K562 (cell line): Measurements from ENCODE around the gene TMEM209. TPM values are rescaled to one million over a fixed set of nuclear protein-coding genes. Genes with fewer than 3 reads are reported as not detected.
A peak's percentile ranks its signal among the peaks of the same experiment; 100 is the strongest.

Experiments
- BRF1 ChIP-seq: IDR thresholded peaks from 3 replicates; pipeline ENCODE4 v1.6.1; 2011; ENCODE audit warnings: borderline replicate concordance, mild to moderate bottlenecking; ENCODE audit not compliant: insufficient read length; ENCODE audit errors: extremely low read depth
- CREB3L1 ChIP-seq: fragments of 450-650 bp; IDR thresholded peaks from 2 replicates; pipeline ENCODE4 v1.6.1; 2014; ENCODE audit warnings: low read depth, mild to moderate bottlenecking, moderate library complexity, borderline replicate concordance
- EP400 ChIP-seq: fragments of 450-650 bp; IDR thresholded peaks from 2 replicates; pipeline ENCODE4 v1.6.1; 2017; ENCODE audit warnings: antibody characterized with exemption, mild to moderate bottlenecking, moderate library complexity
- GATAD2B ChIP-seq: fragments of 450-650 bp; IDR thresholded peaks from 2 replicates; pipeline ENCODE4 v1.6.1; 2017; ENCODE audit warnings: mild to moderate bottlenecking, borderline replicate concordance
- IFI16 ChIP-seq: fragments of 250-450 bp; sonication (Bioruptor Pico); IDR thresholded peaks from 2 replicates; pipeline ENCODE4 v2.1.2; 2022; ENCODE audit warnings: mild to moderate bottlenecking, inconsistent platforms
- MAFF ChIP-seq: IDR thresholded peaks from 2 replicates; pipeline ENCODE4 v1.6.1; 2012; ENCODE audit warnings: low read length, improper control_type of control experiment
- MBD2 ChIP-seq: sonication (generic); IDR thresholded peaks from 2 replicates; pipeline ENCODE4 v1.6.1; 2016; ENCODE audit warnings: low read depth, borderline replicate concordance
- MYC ChIP-seq, 2 experiments: fragments of 250-450 bp in 1 of 2; sonication (Bioruptor Pico) in 1 of 2; IDR thresholded peaks; 2 replicates each; pipeline versions ENCODE4 v1.5.1 to v1.6.1; 2012 to 2021; ENCODE audit warnings: low read depth in 2 of 2, borderline replicate concordance in 1 of 2, improper control_type of control experiment in 1 of 2, low read length in 1 of 2, mild to moderate bottlenecking in 1 of 2, moderate library complexity in 1 of 2
- NBN ChIP-seq: fragments of 450-650 bp; IDR thresholded peaks from 2 replicates; pipeline ENCODE4 v1.6.1; 2016; ENCODE audit warnings: low read depth, mild to moderate bottlenecking
- PHB2 ChIP-seq: fragments of 450-650 bp; IDR thresholded peaks from 2 replicates; pipeline ENCODE4 v1.6.1; 2017; ENCODE audit warnings: low read depth
- RAD51 ChIP-seq: fragments of 450-650 bp; IDR thresholded peaks from 2 replicates; pipeline ENCODE4 v1.7.1; 2016; ENCODE audit warnings: low read depth, mild to moderate bottlenecking, borderline replicate concordance
- SIRT6 ChIP-seq: IDR thresholded peaks from one replicate; pipeline ENCODE4 v1.6.1; 2012; ENCODE audit warnings: low read depth, mild to moderate bottlenecking, control low read depth, inconsistent platforms, low read length, moderate library complexity
- SIX5 ChIP-seq, 2 experiments: IDR thresholded peaks; 2 replicates each; pipeline ENCODE4 v1.6.1; 2011; ENCODE audit warnings: low read length in 2 of 2, borderline replicate concordance in 1 of 2, low read depth in 1 of 2, mild to moderate bottlenecking in 1 of 2, moderate library complexity in 1 of 2; ENCODE audit not compliant: insufficient read depth in 1 of 2
- SUPT5H ChIP-seq: fragments of 450-650 bp; IDR thresholded peaks from 2 replicates; pipeline ENCODE4 v1.6.1; 2016
- TCFL5 ChIP-seq: fragments of 250-450 bp; sonication (Bioruptor Pico); conservative IDR thresholded peaks from 2 replicates; pipeline ENCODE4 v1.6.1; 2021; ENCODE audit warnings: mild to moderate bottlenecking, moderate library complexity, matching md5 sums
- ZBTB26 ChIP-seq: fragments of 450-650 bp; formaldehyde crosslinking; IDR thresholded peaks from 2 replicates; pipeline ENCODE4 v1.4.0; 2022; ENCODE audit warnings: missing genetic modification characterization
- ZBTB9 ChIP-seq: fragments of 450-650 bp; formaldehyde crosslinking; IDR thresholded peaks from 2 replicates; pipeline ENCODE4 v1.4.0; 2020; ENCODE audit warnings: mild to moderate bottlenecking, moderate library complexity
- ZNF347 ChIP-seq: fragments of 450-650 bp; formaldehyde crosslinking; IDR thresholded peaks from 2 replicates; pipeline ENCODE4 v1.4.0; 2020; ENCODE audit warnings: low read depth, mild to moderate bottlenecking, moderate library complexity
- ZNF589 ChIP-seq: fragments of 200-800 bp; sonication (Bioruptor generic); IDR thresholded peaks from 2 replicates; pipeline ENCODE4 v1.6.1; 2016; ENCODE audit warnings: low read depth, missing genetic modification characterization, missing compliant biosample characterization
- ZSCAN29 ChIP-seq: fragments of 450-650 bp; IDR thresholded peaks from 2 replicates; pipeline ENCODE4 v1.6.1; 2017
- polyA plus RNA-seq, 8 experiments: library from polyadenylated mRNA; depleted of rRNA in 4 of 8; stranded (reverse) in 5 of 8; unstranded in 3 of 8; fragments of >200 nt; fragmentation: Nextera tagmentation in 2 of 8; fragmentation: Illumina TruSeq in 1 of 8; extraction: Ambion mirVana in 2 of 8; extraction: Trizol in 1 of 8; gene quantifications; 2 replicates each; pipeline versions ENCODE4 v1.2.1 to v1.2.3, GENCODE V29; 2011 to 2014; ENCODE audit warnings: inconsistent platforms in 1 of 8, missing spikeins in 1 of 8
- total RNA-seq, 7 experiments: library from RNA; depleted of rRNA in 6 of 7; stranded (reverse); fragments of >200 nt in 6 of 7; fragmentation: Illumina TruSeq in 2 of 7; extraction: Trizol in 2 of 7; gene quantifications; 2 replicates each; pipeline versions ENCODE4 v1.2.1 to v1.2.3, GENCODE V29; 2011 to 2021; ENCODE audit warnings: low replicate concordance in 1 of 7
- TF ChIP-seq, protein P1 (sequence below): fragments of 250-450 bp; sonication (Bioruptor Pico); IDR thresholded peaks from 2 replicates; pipeline ENCODE4 v1.8.0; 2021; ENCODE audit warnings: borderline replicate concordance, mild to moderate bottlenecking, moderate library complexity; ENCODE audit not compliant: poor library complexity, severe bottlenecking

Gene TMEM209
- total and polyA plus RNA-seq, 9 of the 15 experiments (the other 6 are each of a cell fraction or from before 2014, with no cell fraction given) = 36.8 to 116 (median 76.6) TPM

GRCh38 chr7:130135208-130136205 lies 69.7 kb downstream of the TMEM209 start (continued):
- TF ChIP-seq CREB3L1 (peak; percentile 55; the same call in 1 of the 2 replicates), NBN (peak; percentile 90; the same call in 1 of the 2 replicates), RAD51 (peak; percentile 41; the same call in 1 of the 2 replicates), ZBTB9 (CRISPR knock-in tag) (0 out of 2 replicates have a peak, but pooled peaks have one; percentile 15), ZSCAN29 (no peak), EP400 (peak; percentile 59; the same call in 1 of the 2 replicates), GATAD2B (peak; percentile 92), SUPT5H (no peak), MBD2 (peak; percentile 88; the same call in 1 of the 2 replicates), ZNF589 (CRISPR knock-in tag) (peak; percentile 70), ZNF347 (CRISPR knock-in tag) (no peak), SIX5 (IDR thresholded peaks at IDR 0.05; ENCODE audit: borderline replicate concordance in 1 of 2, insufficient read depth in 1 of 2, low read depth in 1 of 2, low read length in 2 of 2) (no peak), SIRT6 (no peak), IFI16 (CRISPR knock-in tag) (no peak), MYC (IDR thresholded peaks at IDR 0.05; ENCODE audit: low read depth, low read length) (peak; percentile 90), MYC (CRISPR knock-in tag; IDR thresholded peaks at IDR 0.05; ENCODE audit: borderline replicate concordance, low read depth) (no peak), TCFL5 (CRISPR knock-in tag) (no peak), ZBTB26 (CRISPR knock-in tag) (0 out of 2 replicates have a peak, but pooled peaks have one; percentile 12), PHB2 (no peak; the same call in 1 of the 2 replicates), MAFF (peak; percentile 42), BRF1 (no peak)
- TF ChIP-seq, protein P1, sequence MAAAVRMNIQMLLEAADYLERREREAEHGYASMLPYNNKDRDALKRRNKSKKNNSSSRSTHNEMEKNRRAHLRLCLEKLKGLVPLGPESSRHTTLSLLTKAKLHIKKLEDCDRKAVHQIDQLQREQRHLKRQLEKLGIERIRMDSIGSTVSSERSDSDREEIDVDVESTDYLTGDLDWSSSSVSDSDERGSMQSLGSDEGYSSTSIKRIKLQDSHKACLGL (CRISPR knock-in tag) = no peak
